HCT116 (cell line): Measurements from ENCODE around the gene NOS3.

Source experiments
- CTCF ChIP-seq, 3 experiments: fragments of 200-600 bp in 1 of 3; sonication (generic) in 1 of 3; IDR thresholded peaks in 2 of 3; conservative IDR thresholded peaks in 1 of 3; 2 replicates each; pipeline ENCODE4 v1.5.1; 2012 to 2017; ENCODE audit warnings: low read depth in 2 of 3, low read length in 2 of 3, antibody characterized with exemption in 1 of 3, borderline replicate concordance in 1 of 3, control low read depth in 1 of 3, mild to moderate bottlenecking in 1 of 3, mixed read lengths in 1 of 3, mixed run types in 1 of 3, moderate library complexity in 1 of 3; ENCODE audit not compliant: insufficient read depth in 1 of 3
- EGR1 ChIP-seq: IDR thresholded peaks from 2 replicates; pipeline ENCODE4 v1.6.1; 2012; ENCODE audit warnings: low read depth
- EZH2 ChIP-seq: fragments of 200-600 bp; sonication (generic); IDR thresholded peaks from 2 replicates; pipeline ENCODE4 v1.6.1; 2017; ENCODE audit warnings: antibody characterized with exemption, mixed run types
- POLR2A ChIP-seq: IDR thresholded peaks from 2 replicates; pipeline ENCODE4 v1.7.0; 2011; ENCODE audit warnings: borderline replicate concordance; ENCODE audit not compliant: insufficient read depth, insufficient read length; ENCODE audit errors: extremely low read depth
- RAD21 ChIP-seq: IDR thresholded peaks from 2 replicates; pipeline ENCODE4 v1.6.1; 2012; ENCODE audit warnings: low read depth, mild to moderate bottlenecking
- YY1 ChIP-seq: IDR thresholded peaks from 2 replicates; pipeline ENCODE4 v1.6.1; 2011; ENCODE audit warnings: low read length, low read depth, moderate library complexity, mild to moderate bottlenecking; ENCODE audit not compliant: insufficient replicate concordance; ENCODE audit errors: extremely low read depth

DNA sequence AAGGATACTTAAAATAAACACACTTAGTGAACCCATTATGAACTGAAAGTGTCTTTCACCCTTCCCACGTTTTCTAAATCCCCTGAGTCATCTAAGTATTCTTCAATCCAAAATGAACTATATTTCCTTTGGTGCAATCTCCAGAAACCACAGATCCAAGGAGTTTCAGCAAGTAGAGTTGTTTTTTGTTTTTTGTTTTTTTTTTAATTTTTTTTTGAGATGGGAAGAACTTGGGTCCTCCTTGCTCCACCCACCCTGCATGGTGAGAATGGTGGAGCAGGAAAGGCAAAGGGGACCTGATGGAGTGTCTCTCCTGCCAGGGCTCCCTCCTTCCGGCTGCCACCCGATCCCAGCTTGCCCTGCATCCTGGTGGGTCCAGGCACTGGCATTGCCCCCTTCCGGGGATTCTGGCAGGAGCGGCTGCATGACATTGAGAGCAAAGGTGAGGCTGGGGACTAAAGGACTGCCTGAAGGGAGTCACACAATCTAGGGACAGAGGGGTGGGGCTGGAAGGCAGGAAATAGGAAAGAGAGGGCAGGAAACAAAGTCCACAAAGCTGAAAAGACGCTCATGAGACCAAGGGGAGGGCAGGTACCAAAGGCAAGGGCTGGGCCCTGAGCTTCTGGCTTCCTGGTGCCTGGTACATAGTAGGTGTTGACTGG is 21.3 kb downstream of the NOS3 start:
- TF ChIP-seq CTCF (IDR thresholded peaks at IDR 0.05 in 2 of 3, conservative IDR thresholded peaks at IDR 0.05 in 1 of 3; ENCODE audit: borderline replicate concordance in 1 of 3, insufficient read depth in 1 of 3, low read depth in 2 of 3, low read length in 2 of 3) (no peak), EGR1 (no peak), EZH2 (no peak), RAD21 (no peak), POLR2A (no peak), YY1 (no peak)
